ENCODE measurements around the gene TMEM263.
"Not testable (repeated sequence)": the region's sequence is repeated elsewhere in the genome, so short reads cannot be mapped to it uniquely, and the experiment has no call there.

The TMEM263 gene

DNA sequence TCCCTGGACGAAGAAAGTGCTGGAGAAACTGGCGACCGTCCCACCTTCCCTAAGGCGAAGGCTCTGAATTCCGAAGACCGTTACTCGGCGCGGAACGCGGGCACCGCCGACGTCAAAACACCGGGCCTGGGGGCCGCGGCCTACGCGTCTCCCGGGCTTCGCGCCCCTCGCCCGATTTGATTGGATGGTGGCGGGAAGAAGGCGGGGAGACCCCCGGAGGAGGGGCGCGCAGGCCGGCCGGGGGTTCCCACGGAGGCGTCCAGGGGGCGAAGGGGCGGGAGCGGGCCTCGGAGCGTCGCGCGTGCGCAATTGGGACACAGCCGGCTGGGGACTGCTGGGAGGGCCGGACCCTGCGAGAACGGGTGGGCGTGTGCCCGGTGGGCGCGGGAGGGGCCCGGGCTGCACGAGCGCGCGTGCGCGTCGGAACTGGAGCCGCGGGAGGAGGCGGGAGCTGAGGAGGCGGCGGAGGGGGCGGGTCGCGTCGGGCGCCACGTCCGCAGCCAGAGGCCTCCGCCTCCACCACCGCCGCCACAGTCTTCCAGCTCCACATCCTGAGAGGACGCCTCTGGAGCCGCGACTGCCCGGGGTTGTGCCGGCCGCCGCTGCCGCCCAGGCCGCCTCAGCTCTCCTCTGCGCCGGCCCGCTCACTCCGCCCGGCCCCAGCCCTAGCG, at the start of gene TMEM263:
Gene TMEM263, plus strand, starts transcription at position 531 of the 671 bp plus-strand sequence. CDS start 11,210 bp downstream, outside the sequence.
- peak; percentile 95 to 96 for DNase-seq

DNA sequence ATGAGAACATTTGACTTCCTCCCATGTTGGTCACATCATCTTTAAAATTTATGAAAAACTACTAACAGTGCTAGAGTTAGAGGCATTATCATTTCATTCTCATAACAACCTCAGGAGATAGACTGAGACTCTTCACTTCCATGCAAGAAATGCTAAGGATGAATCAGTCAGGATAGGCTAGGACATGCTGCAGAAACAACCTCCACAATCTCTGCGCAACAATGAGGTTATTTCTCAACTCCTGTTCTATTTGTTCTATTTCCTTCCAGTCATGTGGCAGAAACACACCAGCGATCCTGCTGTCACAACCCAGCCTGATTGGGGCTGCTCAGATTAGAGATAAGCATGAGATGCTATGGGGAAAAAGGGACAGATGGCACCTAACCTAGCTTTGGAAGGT, 49.0 kb upstream of the TMEM263 start:
- DNase-seq: no peak

DNA sequence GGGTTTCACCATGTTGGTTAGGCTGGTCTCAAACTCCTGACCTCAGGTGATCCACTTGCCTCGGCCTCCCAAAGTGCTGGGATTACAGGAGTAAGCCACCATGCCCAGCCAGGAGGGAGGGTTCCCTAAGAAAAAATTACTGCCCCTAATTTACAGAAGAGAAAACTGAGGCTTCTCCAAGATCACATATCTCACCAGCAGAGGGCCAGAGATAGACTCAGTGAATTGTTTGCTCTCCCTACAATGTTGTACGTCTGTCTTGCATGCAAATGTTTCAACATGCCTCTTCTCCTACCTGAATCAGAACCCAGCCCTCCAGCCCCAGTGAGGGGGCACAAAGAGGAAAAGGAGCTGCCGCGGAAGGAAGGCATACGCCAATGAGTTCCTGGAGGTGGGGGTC, 48.3 kb upstream of the TMEM263 start:
- DNase-seq: no peak

DNA sequence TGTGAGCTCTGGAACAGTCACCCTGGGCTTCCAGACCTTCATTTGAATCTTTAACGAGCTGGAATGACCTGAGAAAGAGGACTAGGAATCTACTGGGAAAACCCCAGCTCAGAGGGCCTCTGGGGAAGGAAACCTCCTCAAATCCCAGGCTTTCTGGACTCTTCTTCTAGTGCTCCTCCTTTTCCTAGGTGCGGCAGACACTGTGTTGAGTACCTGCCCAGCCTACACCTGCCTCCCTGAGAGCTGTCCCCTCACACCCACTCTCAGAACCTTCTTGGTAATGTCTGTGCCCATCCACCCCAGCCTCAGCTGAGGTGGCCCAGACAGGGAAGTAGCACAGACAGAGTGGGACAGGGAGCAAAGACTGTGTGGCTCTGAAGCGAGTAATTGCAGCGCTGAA, 47.9 kb upstream of the TMEM263 start:
- DNase-seq: no peak

DNA sequence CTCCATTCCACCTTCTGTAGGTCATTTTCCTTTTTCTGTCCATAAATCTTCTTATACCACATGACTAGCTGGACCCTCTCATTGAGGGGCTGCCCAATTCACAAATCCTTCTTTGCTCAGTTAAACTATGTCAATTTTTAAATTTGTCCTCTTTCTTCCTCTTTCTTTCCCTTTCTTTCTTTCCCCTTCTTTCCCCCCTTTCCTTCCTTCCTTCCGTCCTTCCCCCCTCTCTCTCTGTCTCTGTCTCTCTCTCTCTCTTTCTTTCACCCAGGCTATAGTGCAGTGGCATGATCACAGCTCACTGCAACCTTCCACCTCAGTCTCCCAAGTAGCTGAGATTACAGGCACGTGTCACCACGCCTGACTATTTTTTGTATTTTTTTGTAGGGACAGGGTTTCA, 47.1 kb upstream of the TMEM263 start:
- no peak for DNase-seq

DNA sequence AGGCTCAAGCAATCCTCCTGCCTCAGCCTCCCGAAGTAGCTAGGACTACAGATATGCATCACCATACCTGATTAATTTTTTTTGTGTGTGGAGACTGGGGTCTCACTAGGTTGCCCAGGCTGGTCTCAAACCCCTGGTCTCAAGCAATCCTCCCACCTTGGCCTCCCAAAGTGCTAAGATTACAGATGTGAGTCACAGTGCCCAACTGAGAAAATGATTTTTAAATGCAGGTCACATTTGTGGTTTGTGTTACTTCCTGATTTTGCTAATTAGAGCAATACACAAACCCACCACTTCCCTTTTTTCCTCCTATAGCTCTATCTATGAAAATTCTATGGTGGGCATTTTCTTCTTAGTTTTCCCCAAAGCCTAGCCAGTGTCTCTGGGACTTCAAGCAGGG, 45.5 kb upstream of the TMEM263 start:
- no peak for DNase-seq

DNA sequence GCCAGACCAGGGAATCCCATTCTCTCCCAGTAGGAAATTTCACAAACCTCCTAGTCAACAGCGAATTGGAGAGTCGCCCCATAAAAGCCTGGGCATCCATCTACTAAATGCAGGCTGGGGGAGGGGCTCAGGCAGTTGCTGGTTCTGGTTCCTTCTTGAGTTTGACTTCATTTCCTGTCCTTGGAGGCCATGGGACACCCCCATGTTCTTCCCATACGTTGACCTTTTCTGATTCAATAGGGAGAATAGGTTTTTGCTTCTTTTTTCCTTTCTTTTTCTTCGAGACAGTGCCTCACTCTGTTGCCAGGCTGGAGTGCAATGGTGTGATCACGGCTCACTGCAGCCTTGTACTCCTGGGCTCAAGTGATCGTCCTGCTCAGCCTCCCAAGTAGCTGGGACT, 44.1 kb upstream of the TMEM263 start:
- DNase-seq: no peak

DNA sequence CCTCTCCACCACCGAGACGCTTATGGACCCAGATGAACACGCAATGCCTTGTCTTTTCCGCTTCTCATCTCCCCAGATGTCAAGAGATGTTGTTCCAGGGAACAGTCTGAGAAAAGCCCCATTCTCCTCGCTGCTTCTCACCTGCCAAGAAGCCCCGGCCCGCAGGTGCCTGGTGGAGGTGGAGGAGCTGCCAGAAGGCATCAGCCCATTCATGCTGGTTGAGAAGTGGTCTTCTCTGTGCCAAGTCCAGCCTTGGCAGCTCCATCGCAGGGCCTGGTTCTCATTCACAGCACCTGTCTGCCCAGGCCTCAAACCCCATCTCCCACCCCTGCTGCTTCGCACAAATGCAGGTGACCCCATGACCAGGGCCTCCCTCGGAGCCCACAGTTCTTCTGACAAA, 42.3 kb upstream of the TMEM263 start:
- DNase-seq: no peak

DNA sequence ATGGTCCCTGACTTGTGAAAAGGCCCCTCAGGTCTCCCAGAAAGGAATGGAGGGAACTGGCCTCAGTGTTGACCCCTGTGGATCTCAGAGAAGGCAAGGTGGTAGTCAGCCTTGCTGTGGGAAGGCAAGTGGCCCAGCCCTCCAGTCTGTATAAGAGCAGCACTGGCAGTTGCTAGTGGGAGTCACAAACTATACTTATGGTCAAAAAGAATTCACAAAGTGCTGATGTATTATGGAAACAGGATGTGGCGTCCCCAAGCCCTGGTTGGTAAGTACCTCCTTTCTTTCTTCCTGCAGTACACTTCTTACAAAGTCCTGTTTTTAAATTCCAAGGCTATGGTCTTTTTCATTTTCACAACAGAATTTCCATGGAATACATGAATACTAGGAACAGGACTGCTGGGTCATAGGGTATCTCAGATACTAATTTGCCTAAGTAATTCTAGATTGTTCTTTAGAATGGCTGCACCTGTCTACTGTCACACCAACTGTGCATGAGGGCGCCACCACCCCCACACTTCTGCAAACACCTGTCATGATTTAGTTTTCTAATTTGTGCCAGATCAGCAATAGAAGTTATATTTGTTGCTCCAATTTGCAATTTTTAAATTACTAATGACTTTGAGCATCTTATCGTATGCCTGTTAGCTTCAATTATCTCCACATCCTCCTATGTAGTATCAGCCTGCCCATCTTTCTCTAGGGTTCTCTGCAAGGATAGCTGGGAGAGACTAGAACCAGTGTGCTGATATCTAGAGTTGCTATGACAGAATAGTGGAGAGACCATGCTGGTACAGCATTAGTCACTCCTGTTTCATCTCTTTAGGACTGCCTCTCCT, 40.7 kb upstream of the TMEM263 start:
- peak in 1 of 2 donors; percentile 11 for DNase-seq

DNA sequence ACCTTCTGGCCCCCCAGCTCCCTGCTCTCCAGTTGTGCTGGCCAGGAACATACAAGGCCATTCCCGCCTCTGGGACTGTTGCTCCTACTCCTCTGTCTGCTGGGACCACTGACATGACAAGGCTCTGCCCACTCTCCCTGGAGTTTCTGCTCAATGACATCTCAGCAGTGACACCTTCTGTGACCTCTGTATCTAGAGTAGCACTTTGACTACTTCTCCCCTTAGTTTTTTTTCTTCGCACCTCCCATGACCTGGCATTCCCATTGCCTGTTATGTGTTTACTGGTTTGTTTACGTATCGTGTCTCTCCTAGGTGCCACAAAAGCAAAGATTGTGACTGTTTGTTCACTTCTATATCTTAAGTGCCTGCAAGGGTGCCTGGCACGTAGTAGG, 40.1 kb upstream of the TMEM263 start:
- no peak for DNase-seq

DNA sequence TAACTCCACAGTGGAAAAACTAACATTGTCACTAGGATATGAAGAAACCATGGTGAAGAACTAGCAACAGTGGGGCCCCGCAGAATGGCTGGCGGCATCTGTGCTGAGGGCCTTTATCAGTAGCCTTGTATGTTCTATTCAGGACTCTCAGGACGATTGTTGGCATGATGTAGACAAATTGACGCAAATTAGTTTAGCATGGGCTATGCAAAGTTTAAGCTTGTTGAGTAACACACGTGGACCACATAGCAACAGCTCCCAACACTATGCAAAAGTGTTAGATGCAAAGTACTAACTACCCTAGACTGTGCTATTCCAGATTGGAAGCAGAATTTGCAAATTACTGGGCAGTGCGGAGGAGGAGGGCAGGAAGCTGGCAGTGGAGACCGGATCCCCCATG, 38.2 kb upstream of the TMEM263 start:
- no peak for DNase-seq

DNA sequence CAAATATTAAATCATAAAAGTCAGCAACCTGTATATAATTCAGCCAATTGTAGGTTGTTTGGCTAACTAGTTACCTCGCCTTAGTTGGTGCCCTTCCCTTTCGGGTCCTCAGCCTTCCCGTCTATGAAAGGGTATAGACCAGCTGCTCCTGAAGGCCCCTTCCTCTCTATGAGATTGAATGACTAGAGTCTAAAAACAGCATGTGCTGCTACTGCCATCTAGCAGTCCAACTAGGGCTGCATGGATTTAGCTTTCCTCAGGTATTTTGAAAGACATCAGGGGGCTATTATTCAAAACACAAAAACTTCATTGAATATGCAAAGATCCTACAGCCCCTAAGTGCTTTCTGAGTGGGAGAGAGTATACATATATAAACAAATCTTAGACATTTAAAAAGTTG, 37.0 kb upstream of the TMEM263 start:
- DNase-seq: peak in 1 of 2 donors; percentile 7

DNA sequence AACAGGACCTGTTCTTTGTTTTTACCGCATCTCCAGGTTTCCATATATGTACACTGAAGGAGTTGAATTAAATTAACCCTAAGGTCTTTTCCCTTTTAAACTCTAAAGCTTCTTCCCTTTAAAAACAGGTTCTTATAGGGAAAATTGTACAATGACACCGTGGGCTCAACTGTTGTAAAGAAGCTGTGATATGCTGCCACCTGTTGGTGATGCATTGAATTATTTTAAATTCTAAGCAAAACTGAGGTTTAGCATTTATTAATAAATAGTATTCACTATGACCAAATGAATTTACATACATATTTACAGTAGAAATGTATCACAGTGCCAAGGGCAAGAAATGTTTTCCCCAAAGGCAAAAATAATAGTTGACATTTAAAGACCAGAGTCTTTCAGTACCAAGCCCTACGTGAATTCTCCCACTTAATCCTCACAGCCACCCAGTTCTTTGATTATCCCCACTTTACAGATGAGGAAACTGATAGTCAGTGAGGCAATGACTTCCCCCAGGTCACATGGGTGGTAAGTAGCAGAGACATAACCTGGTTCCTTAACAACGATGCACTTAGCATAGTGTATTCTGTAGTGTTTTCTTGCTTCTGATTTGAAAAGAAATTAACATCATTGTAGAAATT, 35.7 kb upstream of the TMEM263 start:
- peak; percentile 6 to 61 for DNase-seq

DNA sequence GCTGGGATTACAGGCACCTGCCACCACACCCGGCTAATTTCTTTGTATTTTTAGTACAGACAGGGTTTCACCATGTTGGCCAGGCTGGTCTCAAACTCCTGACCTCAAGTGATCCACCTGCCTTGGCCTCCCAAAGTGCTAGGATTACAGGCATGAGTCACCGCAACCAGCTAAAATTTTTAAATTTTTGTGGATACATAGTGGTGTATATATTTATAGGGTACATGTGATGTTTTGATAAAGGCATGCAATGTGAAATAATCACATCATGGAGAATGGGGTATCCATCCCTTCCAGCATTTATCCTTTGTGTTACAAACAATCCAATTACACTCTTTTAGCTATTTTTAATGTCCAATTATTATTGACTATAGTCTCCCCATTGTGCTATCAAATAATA, 33.7 kb upstream of the TMEM263 start:
- not testable (repeated sequence) for DNase-seq

DNA sequence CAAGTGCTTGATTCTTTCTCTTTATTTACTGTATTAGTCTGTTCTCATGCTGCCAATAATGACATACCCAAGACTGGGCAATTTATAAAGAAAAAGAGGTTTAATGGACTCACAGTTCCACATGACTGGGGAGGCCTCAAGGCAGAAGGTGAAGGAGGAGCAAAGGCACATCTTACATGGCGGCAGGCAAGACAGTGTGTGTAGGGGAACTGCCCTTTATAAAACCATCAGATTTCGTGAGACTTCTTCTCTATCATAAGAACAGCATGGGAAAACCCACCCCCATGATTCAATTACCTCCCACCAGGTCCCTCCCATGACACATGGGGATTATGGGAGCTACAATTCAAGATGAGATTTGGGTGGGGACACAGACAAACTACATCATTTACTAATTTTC, 32.1 kb upstream of the TMEM263 start:
- not testable (repeated sequence) for DNase-seq

DNA sequence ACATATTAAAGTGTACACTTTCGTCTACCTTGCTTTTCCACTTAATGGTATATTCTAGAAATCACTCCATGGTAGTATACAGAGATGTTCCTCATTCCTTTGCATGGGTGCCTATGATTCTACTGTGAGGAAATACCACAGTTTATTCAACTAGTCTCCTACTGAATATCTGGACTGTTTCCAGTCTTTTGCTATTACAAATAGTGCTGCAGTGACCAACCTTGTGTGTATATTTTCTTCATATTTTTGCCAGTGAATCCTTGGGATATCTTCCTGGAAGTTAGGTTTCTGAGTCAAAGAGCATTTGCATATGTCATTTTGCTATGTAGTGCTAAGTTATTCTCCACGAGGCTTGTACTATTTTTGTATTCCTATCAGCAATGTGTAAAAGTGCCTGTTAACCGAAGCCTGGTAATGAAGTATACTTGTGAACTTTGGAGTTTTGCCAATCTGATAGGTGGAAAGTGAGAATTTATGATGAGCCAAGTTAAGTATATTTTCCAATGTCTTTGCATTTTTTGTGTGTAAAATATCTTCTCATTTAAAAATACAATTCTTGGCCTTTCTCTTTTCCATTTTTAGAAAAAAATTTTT, 31.3 kb upstream of the TMEM263 start:
- no peak for DNase-seq

DNA sequence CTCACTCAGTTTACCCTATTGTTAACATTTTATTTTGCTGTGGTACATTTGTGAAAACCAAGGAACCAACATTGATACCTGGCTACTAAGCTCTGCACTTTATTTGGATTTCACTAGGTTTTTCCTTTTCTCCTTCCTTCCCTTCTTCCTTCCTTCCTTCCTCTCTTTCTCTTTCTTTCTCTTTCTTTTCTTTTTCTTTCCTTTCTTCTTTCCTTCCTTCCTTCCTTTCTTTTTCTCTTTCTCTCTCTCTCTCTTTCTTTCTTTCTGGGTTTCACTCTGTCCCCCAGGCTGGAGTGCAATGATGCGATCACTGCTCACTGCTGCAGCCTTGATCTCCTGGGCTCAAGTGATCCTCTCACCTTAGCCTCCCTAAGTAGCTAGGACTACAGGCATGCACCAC, 29.1 kb upstream of the TMEM263 start:
- no peak for DNase-seq

DNA sequence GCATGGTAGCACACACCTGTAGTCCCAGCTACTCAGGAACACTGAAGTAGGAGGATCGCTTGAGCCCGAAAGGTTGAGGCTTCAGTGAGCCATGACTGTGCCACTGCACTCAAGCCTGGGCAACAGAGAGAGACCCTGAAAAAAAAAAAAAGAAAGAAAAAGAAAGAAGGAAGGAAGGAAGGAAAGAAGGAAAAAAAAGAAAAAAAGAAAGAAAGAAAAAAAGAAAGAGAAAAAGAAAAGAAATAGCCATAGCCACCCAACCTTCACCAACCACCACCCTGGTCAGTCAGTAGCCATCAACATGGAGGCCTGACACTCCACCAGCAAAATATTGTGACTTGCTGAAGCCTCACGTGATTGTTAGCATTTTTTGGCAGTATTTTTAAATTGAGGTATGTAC, 21.4 kb upstream of the TMEM263 start:
- DNase-seq: no peak

DNA sequence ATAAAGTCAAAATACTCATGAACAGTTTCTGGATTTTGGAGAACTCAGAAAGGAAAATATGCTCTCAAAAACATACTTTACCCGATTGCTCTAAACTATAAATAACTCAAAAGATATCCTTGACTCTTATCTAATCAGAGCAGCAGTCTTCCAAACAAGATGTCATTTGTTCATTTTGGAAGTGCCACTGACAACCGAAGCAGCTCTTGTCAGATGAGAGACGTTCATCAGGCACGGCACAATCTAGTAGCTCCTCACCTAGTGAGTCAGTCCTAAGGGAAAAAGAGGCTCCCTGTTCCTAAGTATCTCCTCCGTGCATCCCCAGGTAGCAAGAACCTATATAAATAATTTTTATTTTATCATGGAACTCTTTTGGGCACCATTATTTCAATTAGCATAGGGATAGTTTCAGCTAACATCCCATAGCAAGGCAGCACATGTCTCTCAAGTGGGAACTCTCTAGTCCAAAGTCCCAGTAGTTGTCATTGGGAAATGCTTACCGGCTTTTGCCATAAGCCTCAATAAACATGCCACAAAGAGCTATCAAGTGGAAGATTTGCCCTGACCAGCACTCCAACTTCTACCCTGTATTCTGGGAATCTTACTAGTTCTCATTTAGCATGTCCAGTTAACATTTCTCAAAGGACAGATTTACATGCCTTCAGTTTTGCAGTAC, 14.1 kb upstream of the TMEM263 start:
- DNase-seq: no peak

DNA sequence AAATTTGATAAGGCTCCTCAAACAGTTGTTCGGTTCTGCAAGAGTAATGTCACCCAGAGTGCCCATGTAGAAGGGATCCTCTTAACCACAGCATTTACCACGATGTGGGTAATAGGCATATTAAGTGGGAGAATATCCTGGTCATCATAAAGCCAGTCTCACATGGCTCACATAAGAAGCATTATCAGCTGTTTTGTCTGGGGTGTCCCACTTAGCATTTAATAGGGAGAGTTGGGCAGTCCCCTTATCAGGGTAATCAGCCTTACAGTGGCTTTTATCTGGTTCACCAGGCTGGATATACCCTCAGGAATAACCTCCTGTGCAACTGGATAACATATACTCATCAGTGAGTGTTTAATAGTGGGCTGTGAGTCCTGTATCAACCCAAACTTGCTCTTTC, 12.9 kb upstream of the TMEM263 start:
- DNase-seq: no peak

DNA sequence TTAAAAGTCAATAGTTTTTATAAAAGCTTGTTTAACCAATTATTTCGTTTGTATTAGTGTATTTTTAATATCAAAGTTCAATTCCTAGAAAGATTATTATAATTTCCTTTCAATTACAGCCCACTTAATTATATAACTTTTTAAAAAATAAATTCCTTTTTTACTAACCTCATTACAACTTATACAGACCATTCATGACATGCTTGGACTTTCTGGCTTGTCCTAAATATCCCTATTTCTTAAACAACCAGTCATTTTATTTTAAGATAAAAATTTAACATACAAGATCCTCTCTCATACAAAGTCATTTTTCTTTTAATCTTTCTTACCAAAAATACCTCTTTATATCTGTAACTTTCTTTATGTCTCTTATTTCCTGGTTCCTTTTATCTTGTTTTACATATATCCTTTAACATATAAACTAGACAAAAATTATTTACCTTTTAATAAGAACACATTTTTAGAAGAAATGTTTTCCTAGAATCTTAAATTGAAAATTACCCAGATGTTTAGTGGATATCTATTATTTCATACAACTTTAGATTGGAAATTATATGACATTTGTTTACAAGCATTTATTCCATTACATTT, 10.4 kb upstream of the TMEM263 start:
- no peak for DNase-seq

DNA sequence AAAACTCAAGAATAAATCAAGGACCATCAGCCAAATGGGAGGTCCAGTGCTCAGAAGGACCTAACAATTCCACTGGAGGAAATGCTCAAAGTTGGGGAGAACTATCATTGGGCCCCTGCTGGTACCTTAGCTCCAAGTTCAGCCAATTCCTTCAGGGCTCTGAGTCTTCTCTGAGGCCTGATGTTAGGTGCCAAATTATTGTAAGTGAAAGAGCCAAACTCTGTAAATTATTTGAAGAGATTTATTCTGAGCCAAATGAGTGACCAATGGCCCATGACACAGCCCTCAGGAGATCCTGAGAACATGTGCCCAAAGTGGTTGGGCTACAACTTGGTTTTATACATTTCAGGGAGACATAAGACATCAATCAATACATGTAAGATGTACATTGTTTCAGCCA, 8.2 kb upstream of the TMEM263 start:
- DNase-seq: no peak

DNA sequence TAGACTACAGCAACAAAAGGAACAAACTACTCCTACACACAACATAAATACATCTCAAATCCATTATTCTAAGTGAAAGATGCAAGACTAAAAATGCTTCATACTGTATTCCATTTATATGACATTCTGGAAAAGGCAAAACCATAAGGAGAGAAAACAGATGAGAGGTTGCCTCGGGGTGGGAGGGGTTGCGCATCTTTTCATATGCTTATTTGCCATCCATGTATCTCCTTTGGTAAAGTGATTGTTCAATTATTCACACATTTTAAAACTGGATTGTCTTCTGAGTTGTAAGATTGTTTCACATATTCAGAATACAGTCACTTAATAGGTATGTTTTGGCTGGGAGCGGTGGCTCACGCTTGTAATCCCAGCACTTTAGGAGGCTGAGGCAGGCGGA, 5.1 kb upstream of the TMEM263 start:
- no peak for DNase-seq

Data from CD4-positive, alpha-beta T cell treated with Interferon alpha-2 for 1 hour (primary cell).